Keratinocyte (primary cell): ENCODE measurements around the gene SLC22A31. TPM values are rescaled to one million over a fixed set of nuclear protein-coding genes. Genes with fewer than 3 reads are reported as not detected.

Source experiments
- DNase-seq: peaks from one replicate; pipeline ENCODE4 v3.0.0-alpha.2; 2011; ENCODE audit warnings: low read depth, missing footprints, low spot score
- FAIRE-seq: peaks from 2 replicates; lab custom pipeline; 2011; peaks lifted over from hg19 to GRCh38; lab: Jason Lieb, UNC
- H2AFZ ChIP-seq: 2 replicates; pipeline ENCODE4 v1.6.0; 2012; ENCODE audit warnings: low read length, control low read depth, inconsistent platforms; ENCODE audit not compliant: control insufficient read depth
- H3K27ac ChIP-seq: 2 replicates; pipeline ENCODE4 v1.5.1; 2011; ENCODE audit warnings: low read length; ENCODE audit not compliant: control insufficient read depth, insufficient read depth
- H3K27me3 ChIP-seq: 3 replicates; pipeline ENCODE4 v1.6.0; 2011; ENCODE audit warnings: low read length; ENCODE audit not compliant: control insufficient read depth, insufficient read depth; ENCODE audit errors: extremely low read depth
- H3K36me3 ChIP-seq, 2 experiments: 2 replicates in 1 of 2; 3 replicates in 1 of 2; pipeline ENCODE4 v1.5.1; 2011; ENCODE audit warnings: low read length in 2 of 2, mild to moderate bottlenecking in 1 of 2; ENCODE audit not compliant: control insufficient read depth in 2 of 2, insufficient read depth in 2 of 2; ENCODE audit errors: extremely low read depth in 1 of 2
- H3K4me1 ChIP-seq: 3 replicates; pipeline ENCODE4 v1.5.1; 2011; ENCODE audit warnings: low read length; ENCODE audit not compliant: control insufficient read depth, insufficient read depth; ENCODE audit errors: extremely low read depth
- H3K4me2 ChIP-seq: 3 replicates; pipeline ENCODE4 v1.6.0; 2011; ENCODE audit warnings: low read depth, low read length; ENCODE audit not compliant: control insufficient read depth, insufficient read depth; ENCODE audit errors: extremely low read depth
- H3K4me3 ChIP-seq, 3 experiments: fragments of 200-600 bp in 1 of 3; sonication (generic) in 1 of 3; 2 replicates in 2 of 3; 3 replicates in 1 of 3; pipeline ENCODE4 v1.5.1; 2011 to 2016; ENCODE audit warnings: low read length in 3 of 3, mild to moderate bottlenecking in 3 of 3, control low read depth in 2 of 3, inconsistent platforms in 1 of 3, low read depth in 1 of 3, mixed read lengths in 1 of 3, mixed run types in 1 of 3, moderate library complexity in 1 of 3; ENCODE audit not compliant: control insufficient read depth in 2 of 3, insufficient read depth in 2 of 3; ENCODE audit errors: extremely low read depth in 1 of 3
- H3K79me2 ChIP-seq: 2 replicates; pipeline ENCODE4 v1.6.0; 2012; ENCODE audit warnings: low read length; ENCODE audit not compliant: control insufficient read depth, insufficient read depth
- H3K9ac ChIP-seq: 3 replicates; pipeline ENCODE4 v1.6.0; 2011; ENCODE audit warnings: low read length; ENCODE audit not compliant: control insufficient read depth, insufficient read depth; ENCODE audit errors: extremely low read depth
- H3K9me1 ChIP-seq: 3 replicates; pipeline ENCODE4 v1.6.0; 2011; ENCODE audit warnings: low read length; ENCODE audit not compliant: control insufficient read depth, insufficient read depth; ENCODE audit errors: extremely low read depth
- H3K9me3 ChIP-seq: 2 replicates; pipeline ENCODE4 v1.5.1; 2012; ENCODE audit warnings: low read depth, low read length; ENCODE audit not compliant: control insufficient read depth
- H4K20me1 ChIP-seq: 3 replicates; pipeline ENCODE4 v1.6.0; 2011; ENCODE audit warnings: low read length; ENCODE audit not compliant: control insufficient read depth, insufficient read depth; ENCODE audit errors: extremely low read depth
- EZH2 ChIP-seq: IDR thresholded peaks from one replicate; pipeline ENCODE4 v1.6.1; 2012; ENCODE audit warnings: inconsistent platforms, mild to moderate bottlenecking, low read length, moderate library complexity
- dilution Hi-C: fragments of 300-500 bp; cut with MboI; formaldehyde crosslinking; loops from one replicate; pipeline ENCODE4 v1.7.0; 2020; ENCODE audit warnings: low sequenced_read_pairs; ENCODE audit not compliant: extremely low pct_ligation_motif_present
- polyA plus RNA-seq, 5 experiments: library from polyadenylated mRNA; depleted of rRNA in 3 of 5; stranded (reverse) in 3 of 5; stranded (forward) in 1 of 5; unstranded in 1 of 5; fragments of >200 nt; gene quantifications; 1 replicate in 1 of 5; 2 replicates in 3 of 5; 3 replicates in 1 of 5; pipeline versions ENCODE4 v1.2.1 to v1.2.3, GENCODE V29; 2011 to 2012; ENCODE audit warnings: missing spikeins in 2 of 5, low read depth in 1 of 5, low replicate concordance in 1 of 5
- TF ChIP-seq, protein P1 (sequence below), 3 experiments: IDR thresholded peaks in 1 of 3; conservative IDR thresholded peaks in 1 of 3; optimal IDR thresholded peaks in 1 of 3; 2 replicates in 2 of 3; 3 replicates in 1 of 3; pipeline versions ENCODE3 to v1.5.1; 2011; ENCODE audit warnings: low read length in 3 of 3, mild to moderate bottlenecking in 3 of 3, moderate library complexity in 2 of 3, control low read depth in 1 of 3, inconsistent platforms in 1 of 3; ENCODE audit not compliant: insufficient read depth in 2 of 3; ENCODE audit errors: extremely low read depth in 1 of 3

Gene SLC22A31
- polyA plus RNA-seq, 1 donor (not counting 4 experiments of a cell fraction or from before 2014, with no cell fraction given) = not detected

DNA sequence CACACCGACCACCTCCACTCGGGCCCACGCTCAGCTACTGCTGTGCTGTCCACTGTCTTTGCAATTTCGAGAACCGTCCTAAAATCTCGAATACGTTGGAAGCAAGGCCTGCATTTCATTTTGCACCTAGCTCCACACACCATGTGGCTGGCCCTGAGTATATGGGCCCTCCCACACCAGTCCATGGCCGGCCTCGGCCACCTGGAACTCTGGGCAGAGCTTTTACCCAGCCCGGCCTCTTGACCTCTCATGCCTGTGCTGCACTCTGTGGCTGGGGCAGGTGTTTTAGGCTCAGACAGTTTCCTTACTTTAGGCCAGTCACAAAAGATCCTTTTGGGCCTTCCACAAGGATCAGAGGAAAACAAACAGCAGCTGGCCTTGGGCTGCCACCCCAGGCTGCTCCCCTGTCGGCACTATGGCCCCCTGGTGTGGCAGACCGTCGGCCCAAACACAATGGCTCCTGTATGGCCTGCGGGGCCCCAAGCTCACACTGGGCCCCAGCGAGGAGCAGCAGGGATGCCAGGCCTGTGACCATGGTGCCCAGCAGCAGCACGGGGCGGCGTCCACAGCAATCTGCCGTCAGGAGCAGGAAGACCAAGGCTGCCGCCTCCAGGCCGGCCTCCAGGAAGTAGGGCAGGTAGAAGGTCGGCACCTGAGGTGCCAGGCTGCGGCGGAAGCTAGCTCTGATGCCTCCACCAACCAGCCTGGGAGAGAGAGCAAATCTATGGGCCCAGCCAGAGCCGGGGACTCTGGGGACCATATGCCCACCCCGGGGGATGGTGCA is 2.5 kb downstream of the SLC22A31 start:
- Histone ChIP-seq H2AFZ (no peak overlapping the region), H3K27me3 (peaks cover 31% of the 10 kb centered on the region), H3K9me1 (no peaks in the 10 kb centered on the region), H3K27ac (no peak overlapping the region), H3K4me3 (no peak overlapping the region), H3K9ac (no peak overlapping the region), H3K4me2 (no peak overlapping the region), H3K9me3 (no peaks in the 10 kb centered on the region), H4K20me1 (no peaks in the 10 kb centered on the region), H3K4me1 (no peaks in the 10 kb centered on the region), H3K79me2 (no peaks in the 10 kb centered on the region), H3K36me3 (no peaks in the 10 kb centered on the region)
- no peak for DNase-seq
- FAIRE-seq = no peak
- TF ChIP-seq EZH2 = no peak
- TF ChIP-seq, protein P1, sequence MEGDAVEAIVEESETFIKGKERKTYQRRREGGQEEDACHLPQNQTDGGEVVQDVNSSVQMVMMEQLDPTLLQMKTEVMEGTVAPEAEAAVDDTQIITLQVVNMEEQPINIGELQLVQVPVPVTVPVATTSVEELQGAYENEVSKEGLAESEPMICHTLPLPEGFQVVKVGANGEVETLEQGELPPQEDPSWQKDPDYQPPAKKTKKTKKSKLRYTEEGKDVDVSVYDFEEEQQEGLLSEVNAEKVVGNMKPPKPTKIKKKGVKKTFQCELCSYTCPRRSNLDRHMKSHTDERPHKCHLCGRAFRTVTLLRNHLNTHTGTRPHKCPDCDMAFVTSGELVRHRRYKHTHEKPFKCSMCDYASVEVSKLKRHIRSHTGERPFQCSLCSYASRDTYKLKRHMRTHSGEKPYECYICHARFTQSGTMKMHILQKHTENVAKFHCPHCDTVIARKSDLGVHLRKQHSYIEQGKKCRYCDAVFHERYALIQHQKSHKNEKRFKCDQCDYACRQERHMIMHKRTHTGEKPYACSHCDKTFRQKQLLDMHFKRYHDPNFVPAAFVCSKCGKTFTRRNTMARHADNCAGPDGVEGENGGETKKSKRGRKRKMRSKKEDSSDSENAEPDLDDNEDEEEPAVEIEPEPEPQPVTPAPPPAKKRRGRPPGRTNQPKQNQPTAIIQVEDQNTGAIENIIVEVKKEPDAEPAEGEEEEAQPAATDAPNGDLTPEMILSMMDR (optimal IDR thresholded peaks at IDR 0.05 in 1 of 3, IDR thresholded peaks at IDR 0.05 in 1 of 3, conservative IDR thresholded peaks at IDR 0.05 in 1 of 3; ENCODE audit: extremely low read depth in 1 of 3, insufficient read depth in 2 of 3, low read length in 3 of 3) = no peak
- dilution Hi-C loops = no loop called here

DNA sequence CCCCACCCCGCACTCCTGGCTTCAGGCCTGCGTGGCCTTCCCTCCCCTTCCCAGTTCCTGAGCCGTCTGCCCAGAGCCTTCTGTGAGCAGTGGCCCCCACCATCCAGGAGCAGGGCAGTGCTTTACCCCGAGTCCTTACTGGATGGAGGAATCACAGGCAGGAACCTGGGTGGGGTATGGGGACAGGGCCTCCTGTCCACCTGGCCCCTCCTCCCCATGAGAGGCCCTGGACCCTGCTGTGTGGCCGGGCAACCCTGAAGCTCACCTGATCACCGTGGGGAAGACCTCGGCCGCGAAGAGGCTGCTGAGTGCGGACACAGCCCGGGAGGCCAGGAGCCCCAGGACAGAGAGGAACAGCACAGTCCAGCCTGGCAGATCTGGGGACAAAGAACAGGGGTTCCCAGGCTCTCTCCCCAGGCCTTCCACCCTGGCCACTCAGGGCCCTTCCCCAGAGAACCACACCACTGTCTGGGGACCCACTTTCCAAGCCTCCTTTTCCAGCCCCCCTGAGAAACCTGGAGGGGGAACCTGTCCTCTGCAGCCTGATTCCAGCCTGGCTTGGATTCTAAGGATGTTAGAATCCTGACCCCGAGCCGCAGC is 3.2 kb downstream of the SLC22A31 start:
- FAIRE-seq (no peak), DNase-seq (no peak)
- Histone ChIP-seq H3K79me2 (no peaks in the 10 kb centered on the region), H3K27ac (no peak overlapping the region), H3K9me3 (no peaks in the 10 kb centered on the region), H3K4me1 (no peaks in the 10 kb centered on the region), H3K4me2 (no peak overlapping the region), H2AFZ (no peak overlapping the region), H4K20me1 (no peaks in the 10 kb centered on the region), H3K9ac (no peak overlapping the region), H3K36me3 (no peaks in the 10 kb centered on the region), H3K4me3 (no peak overlapping the region), H3K9me1 (no peaks in the 10 kb centered on the region), H3K27me3 (peaks cover 27% of the 10 kb centered on the region)
- dilution Hi-C loops = no loop called here
- TF ChIP-seq, protein P1 (optimal IDR thresholded peaks at IDR 0.05 in 1 of 3, IDR thresholded peaks at IDR 0.05 in 1 of 3, conservative IDR thresholded peaks at IDR 0.05 in 1 of 3; ENCODE audit: extremely low read depth in 1 of 3, insufficient read depth in 2 of 3, low read length in 3 of 3) = no peak
- no peak for TF ChIP-seq EZH2
